GM12878 (cell line): Measurements from ENCODE around the gene KLHL22. TPM values are rescaled to one million over a fixed set of nuclear protein-coding genes. Genes with fewer than 3 reads are reported as not detected.

ENCODE experiments used
- ASH2L ChIP-seq: fragments of 300-600, 200-600 bp; sonication (generic); IDR thresholded peaks from 2 replicates; pipeline ENCODE4 v1.6.1; 2017; ENCODE audit warnings: low read depth, mild to moderate bottlenecking, borderline replicate concordance
- BHLHE40 ChIP-seq, 2 experiments: fragments of 450-650 bp in 1 of 2; IDR thresholded peaks; 2 replicates each; pipeline ENCODE4 v1.6.1; 2011 to 2017; ENCODE audit warnings: low read depth in 2 of 2, borderline replicate concordance in 1 of 2, improper control_type of control experiment in 1 of 2, low read length in 1 of 2, mild to moderate bottlenecking in 1 of 2
- EGR1 ChIP-seq, 2 experiments: IDR thresholded peaks; 1 replicate in 1 of 2; 2 replicates in 1 of 2; pipeline ENCODE4 v1.6.1; 2011 to 2012; ENCODE audit warnings: low read depth in 2 of 2, low read length in 2 of 2, borderline replicate concordance in 1 of 2, mild to moderate bottlenecking in 1 of 2, moderate library complexity in 1 of 2
- ESRRA ChIP-seq: IDR thresholded peaks from 2 replicates; pipeline ENCODE4 v1.6.1; 2012; ENCODE audit warnings: mild to moderate bottlenecking, low read length, improper control_type of control experiment
- GABPA ChIP-seq: IDR thresholded peaks from 2 replicates; pipeline ENCODE4 v1.6.1; 2014; ENCODE audit warnings: antibody characterized with exemption, low read depth, mild to moderate bottlenecking, inconsistent platforms
- HCFC1 ChIP-seq: fragments of 150-350 bp; IDR thresholded peaks from 2 replicates; pipeline ENCODE4 v1.6.1; 2014; ENCODE audit warnings: low read length
- HDAC2 ChIP-seq: fragments of 200-600 bp; sonication (generic); IDR thresholded peaks from 2 replicates; pipeline ENCODE4 v1.6.1; 2017
- NRF1 ChIP-seq: conservative IDR thresholded peaks from 2 replicates; pipeline ENCODE4 v1.6.1; 2011; ENCODE audit warnings: mild to moderate bottlenecking, low read depth, low read length, improper control_type of control experiment
- POU2F2 ChIP-seq: IDR thresholded peaks from 3 replicates; pipeline ENCODE4 v1.6.1; 2011; ENCODE audit warnings: low read depth, mild to moderate bottlenecking, low read length, borderline replicate concordance
- RB1 ChIP-seq: fragments of 450-650 bp; formaldehyde crosslinking; IDR thresholded peaks from 2 replicates; pipeline ENCODE4 v1.6.1; 2017; ENCODE audit warnings: mild to moderate bottlenecking, borderline replicate concordance
- RCOR1 ChIP-seq: conservative IDR thresholded peaks from 2 replicates; pipeline ENCODE4 v1.6.1; 2012; ENCODE audit warnings: low read depth, low read length, improper control_type of control experiment
- RFX5 ChIP-seq: IDR thresholded peaks from 2 replicates; pipeline ENCODE4 v1.6.1; 2011; ENCODE audit warnings: low read depth, low read length, improper control_type of control experiment
- SRF ChIP-seq, 2 experiments: IDR thresholded peaks; 2 replicates each; pipeline ENCODE4 v1.6.1; 2011; ENCODE audit warnings: low read depth in 2 of 2, low read length in 2 of 2, mild to moderate bottlenecking in 1 of 2, moderate library complexity in 1 of 2
- YBX1 ChIP-seq: fragments of 450-650 bp; IDR thresholded peaks from 2 replicates; pipeline ENCODE4 v1.6.1; 2016; ENCODE audit warnings: antibody characterized with exemption
- ZNF217 ChIP-seq: fragments of 450-650 bp; IDR thresholded peaks from 2 replicates; pipeline ENCODE4 v1.6.1; 2017; ENCODE audit warnings: antibody characterized with exemption, mild to moderate bottlenecking
- polyA plus RNA-seq, 11 experiments: library from polyadenylated mRNA; depleted of rRNA in 4 of 11; unstranded in 6 of 11; stranded (reverse) in 5 of 11; fragments of >200 nt; fragmentation: Nextera tagmentation in 4 of 11; fragmentation: Illumina TruSeq in 1 of 11; extraction: Ambion mirVana in 4 of 11; extraction: Trizol in 1 of 11; gene quantifications; 1 replicate in 1 of 11; 2 replicates in 10 of 11; pipeline versions ENCODE4 v1.2.1 to v1.2.3, GENCODE V29; 2011 to 2016; ENCODE audit warnings: inconsistent platforms in 2 of 11, missing spikeins in 2 of 11, low read depth in 1 of 11
- total RNA-seq, 4 experiments: library from RNA; depleted of rRNA in 3 of 4; stranded (reverse); fragments of >200 nt in 3 of 4; fragmentation: Illumina TruSeq in 1 of 4; extraction: Trizol in 1 of 4; gene quantifications; 2 replicates each; pipeline versions ENCODE4 v1.2.1 to v1.2.3, GENCODE V29; 2013 to 2021
- TF ChIP-seq, protein P1 (sequence below): fragments of 450-650 bp; IDR thresholded peaks from 2 replicates; pipeline ENCODE4 v1.6.1; 2017; ENCODE audit warnings: mild to moderate bottlenecking, moderate library complexity
- TF ChIP-seq, protein P2 (sequence below): IDR thresholded peaks from 2 replicates; pipeline ENCODE4 v1.6.1; 2012; ENCODE audit warnings: mild to moderate bottlenecking, low read depth, low read length
- TF ChIP-seq, protein P3 (sequence below): fragments of 450-650 bp; IDR thresholded peaks from 2 replicates; pipeline ENCODE4 v1.6.1; 2017; ENCODE audit warnings: mild to moderate bottlenecking, moderate library complexity

Gene KLHL22
- total and polyA plus RNA-seq, 10 of the 15 experiments (the other 5 are each of a cell fraction or from before 2014, with no cell fraction given) = 0.06 to 22.1 (median 14.2) TPM

DNA sequence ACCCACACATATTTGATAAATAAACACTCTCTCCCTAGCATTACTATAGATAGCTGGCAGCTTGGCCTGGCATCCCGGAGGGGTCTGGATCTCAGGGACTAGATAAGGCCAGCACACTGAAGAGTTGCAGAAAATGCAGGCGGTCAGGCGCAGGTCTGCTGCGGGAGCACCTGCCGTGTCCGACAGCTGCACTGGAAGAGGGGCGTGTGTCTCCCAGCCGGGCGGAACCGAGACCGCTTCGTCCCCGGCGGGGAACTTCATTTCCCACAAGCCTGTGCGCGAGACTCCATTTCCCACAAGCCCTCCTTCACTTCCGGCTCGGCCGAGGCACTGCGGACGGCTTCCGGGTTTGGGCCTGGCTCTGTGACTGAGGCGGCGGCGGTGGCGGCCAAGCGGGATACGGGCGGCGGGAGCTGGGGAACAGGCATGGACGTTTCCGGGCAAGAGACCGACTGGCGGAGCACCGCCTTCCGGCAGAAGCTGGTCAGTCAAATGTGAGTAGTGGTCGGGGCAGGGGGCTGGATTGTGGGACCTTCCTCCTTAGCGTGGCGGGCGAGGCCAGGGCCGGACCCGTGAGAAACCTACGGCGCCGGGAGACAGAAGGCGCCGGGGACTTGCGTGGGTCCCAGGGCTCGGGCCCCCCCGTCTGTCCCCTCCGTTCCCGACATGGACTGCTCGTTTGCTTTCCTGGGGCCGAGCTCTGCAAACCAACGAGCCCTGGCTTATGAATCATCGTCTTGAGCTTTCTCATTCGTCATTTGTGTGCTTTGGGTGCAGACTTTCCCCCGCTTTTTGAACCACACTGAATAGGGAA is 11.9 kb upstream of the KLHL22 start, which contains the start of gene MED15 (continued):
- TF ChIP-seq, protein P1, sequence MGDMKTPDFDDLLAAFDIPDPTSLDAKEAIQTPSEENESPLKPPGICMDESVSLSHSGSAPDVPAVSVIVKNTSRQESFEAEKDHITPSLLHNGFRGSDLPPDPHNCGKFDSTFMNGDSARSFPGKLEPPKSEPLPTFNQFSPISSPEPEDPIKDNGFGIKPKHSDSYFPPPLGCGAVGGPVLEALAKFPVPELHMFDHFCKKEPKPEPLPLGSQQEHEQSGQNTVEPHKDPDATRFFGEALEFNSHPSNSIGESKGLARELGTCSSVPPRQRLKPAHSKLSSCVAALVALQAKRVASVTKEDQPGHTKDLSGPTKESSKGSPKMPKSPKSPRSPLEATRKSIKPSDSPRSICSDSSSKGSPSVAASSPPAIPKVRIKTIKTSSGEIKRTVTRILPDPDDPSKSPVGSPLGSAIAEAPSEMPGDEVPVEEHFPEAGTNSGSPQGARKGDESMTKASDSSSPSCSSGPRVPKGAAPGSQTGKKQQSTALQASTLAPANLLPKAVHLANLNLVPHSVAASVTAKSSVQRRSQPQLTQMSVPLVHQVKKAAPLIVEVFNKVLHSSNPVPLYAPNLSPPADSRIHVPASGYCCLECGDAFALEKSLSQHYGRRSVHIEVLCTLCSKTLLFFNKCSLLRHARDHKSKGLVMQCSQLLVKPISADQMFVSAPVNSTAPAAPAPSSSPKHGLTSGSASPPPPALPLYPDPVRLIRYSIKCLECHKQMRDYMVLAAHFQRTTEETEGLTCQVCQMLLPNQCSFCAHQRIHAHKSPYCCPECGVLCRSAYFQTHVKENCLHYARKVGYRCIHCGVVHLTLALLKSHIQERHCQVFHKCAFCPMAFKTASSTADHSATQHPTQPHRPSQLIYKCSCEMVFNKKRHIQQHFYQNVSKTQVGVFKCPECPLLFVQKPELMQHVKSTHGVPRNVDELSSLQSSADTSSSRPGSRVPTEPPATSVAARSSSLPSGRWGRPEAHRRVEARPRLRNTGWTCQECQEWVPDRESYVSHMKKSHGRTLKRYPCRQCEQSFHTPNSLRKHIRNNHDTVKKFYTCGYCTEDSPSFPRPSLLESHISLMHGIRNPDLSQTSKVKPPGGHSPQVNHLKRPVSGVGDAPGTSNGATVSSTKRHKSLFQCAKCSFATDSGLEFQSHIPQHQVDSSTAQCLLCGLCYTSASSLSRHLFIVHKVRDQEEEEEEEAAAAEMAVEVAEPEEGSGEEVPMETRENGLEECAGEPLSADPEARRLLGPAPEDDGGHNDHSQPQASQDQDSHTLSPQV = no peak
- TF ChIP-seq, protein P2, sequence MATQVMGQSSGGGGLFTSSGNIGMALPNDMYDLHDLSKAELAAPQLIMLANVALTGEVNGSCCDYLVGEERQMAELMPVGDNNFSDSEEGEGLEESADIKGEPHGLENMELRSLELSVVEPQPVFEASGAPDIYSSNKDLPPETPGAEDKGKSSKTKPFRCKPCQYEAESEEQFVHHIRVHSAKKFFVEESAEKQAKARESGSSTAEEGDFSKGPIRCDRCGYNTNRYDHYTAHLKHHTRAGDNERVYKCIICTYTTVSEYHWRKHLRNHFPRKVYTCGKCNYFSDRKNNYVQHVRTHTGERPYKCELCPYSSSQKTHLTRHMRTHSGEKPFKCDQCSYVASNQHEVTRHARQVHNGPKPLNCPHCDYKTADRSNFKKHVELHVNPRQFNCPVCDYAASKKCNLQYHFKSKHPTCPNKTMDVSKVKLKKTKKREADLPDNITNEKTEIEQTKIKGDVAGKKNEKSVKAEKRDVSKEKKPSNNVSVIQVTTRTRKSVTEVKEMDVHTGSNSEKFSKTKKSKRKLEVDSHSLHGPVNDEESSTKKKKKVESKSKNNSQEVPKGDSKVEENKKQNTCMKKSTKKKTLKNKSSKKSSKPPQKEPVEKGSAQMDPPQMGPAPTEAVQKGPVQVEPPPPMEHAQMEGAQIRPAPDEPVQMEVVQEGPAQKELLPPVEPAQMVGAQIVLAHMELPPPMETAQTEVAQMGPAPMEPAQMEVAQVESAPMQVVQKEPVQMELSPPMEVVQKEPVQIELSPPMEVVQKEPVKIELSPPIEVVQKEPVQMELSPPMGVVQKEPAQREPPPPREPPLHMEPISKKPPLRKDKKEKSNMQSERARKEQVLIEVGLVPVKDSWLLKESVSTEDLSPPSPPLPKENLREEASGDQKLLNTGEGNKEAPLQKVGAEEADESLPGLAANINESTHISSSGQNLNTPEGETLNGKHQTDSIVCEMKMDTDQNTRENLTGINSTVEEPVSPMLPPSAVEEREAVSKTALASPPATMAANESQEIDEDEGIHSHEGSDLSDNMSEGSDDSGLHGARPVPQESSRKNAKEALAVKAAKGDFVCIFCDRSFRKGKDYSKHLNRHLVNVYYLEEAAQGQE = no peak
- TF ChIP-seq RB1 (no peak; the same call in 1 of the 2 replicates), RFX5 (no peak), SRF (IDR thresholded peaks at IDR 0.05; ENCODE audit: low read depth in 2 of 2, low read length in 2 of 2) (no peak), HDAC2 (no peak), YBX1 (no peak), HCFC1 (peak; percentile 100), BHLHE40 (IDR thresholded peaks at IDR 0.05; ENCODE audit: borderline replicate concordance in 1 of 2, low read depth in 2 of 2, low read length in 1 of 2) (peak in 1 of 2 experiments; percentile 51; a peak in 2 of 4 replicates), ASH2L (no peak), EGR1 (IDR thresholded peaks at IDR 0.05; ENCODE audit: borderline replicate concordance in 1 of 2, low read depth in 2 of 2, low read length in 2 of 2) (0 out of 3 replicates have a peak, but pooled peaks of 1 of the 2 experiments have one; percentile 18), ESRRA (0 out of 2 replicates have a peak, but pooled peaks have one; percentile 76), NRF1 (no peak), RCOR1 (no peak), ZNF217 (no peak), POU2F2 (no peak), GABPA (peak; percentile 98)
- TF ChIP-seq, protein P3, sequence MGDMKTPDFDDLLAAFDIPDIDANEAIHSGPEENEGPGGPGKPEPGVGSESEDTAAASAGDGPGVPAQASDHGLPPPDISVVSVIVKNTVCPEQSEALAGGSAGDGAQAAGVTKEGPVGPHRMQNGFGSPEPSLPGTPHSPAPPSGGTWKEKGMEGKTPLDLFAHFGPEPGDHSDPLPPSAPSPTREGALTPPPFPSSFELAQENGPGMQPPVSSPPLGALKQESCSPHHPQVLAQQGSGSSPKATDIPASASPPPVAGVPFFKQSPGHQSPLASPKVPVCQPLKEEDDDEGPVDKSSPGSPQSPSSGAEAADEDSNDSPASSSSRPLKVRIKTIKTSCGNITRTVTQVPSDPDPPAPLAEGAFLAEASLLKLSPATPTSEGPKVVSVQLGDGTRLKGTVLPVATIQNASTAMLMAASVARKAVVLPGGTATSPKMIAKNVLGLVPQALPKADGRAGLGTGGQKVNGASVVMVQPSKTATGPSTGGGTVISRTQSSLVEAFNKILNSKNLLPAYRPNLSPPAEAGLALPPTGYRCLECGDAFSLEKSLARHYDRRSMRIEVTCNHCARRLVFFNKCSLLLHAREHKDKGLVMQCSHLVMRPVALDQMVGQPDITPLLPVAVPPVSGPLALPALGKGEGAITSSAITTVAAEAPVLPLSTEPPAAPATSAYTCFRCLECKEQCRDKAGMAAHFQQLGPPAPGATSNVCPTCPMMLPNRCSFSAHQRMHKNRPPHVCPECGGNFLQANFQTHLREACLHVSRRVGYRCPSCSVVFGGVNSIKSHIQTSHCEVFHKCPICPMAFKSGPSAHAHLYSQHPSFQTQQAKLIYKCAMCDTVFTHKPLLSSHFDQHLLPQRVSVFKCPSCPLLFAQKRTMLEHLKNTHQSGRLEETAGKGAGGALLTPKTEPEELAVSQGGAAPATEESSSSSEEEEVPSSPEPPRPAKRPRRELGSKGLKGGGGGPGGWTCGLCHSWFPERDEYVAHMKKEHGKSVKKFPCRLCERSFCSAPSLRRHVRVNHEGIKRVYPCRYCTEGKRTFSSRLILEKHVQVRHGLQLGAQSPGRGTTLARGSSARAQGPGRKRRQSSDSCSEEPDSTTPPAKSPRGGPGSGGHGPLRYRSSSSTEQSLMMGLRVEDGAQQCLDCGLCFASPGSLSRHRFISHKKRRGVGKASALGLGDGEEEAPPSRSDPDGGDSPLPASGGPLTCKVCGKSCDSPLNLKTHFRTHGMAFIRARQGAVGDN = no peak
